ENCODE measurements around the gene UCP2. TPM values are rescaled to one million over a fixed set of nuclear protein-coding genes. Genes with fewer than 3 reads are reported as not detected.

Gene UCP2
- total RNA-seq: 58.6 TPM

GRCh38 chr11:73982595-73982989 lies at the start of gene UCP2:
UCP2 (minus strand) TSS chr11:73982843; CDS start chr11:73978378, 4,465 bp downstream.

GRCh38 chr11:74008373-74009229 lies 26.0 kb upstream of the UCP2 start, which contains the start of gene UCP3:
UCP3 (minus strand) TSS chr11:74009085; CDS start chr11:74007042, 2,043 bp downstream.

GRCh38 chr11:73950869-73951710 lies 31.6 kb downstream of the UCP2 start, which contains the start of gene DNAJB13:
DNAJB13 (plus strand) TSS chr11:73951026; CDS start chr11:73951070, 44 bp downstream.

Other genes with a start within 250 kb of the UCP2 start
- gene RAB6A, start 221.8 kb downstream of the UCP2 start, total RNA-seq: 109 TPM
- 18.6 TPM for gene MRPL48, start 195.0 kb downstream of the UCP2 start, total RNA-seq
- gene COA4, start 106.0 kb downstream of the UCP2 start, total RNA-seq: 51.1 TPM
- 16.1 TPM for gene PAAF1, start 105.8 kb downstream of the UCP2 start, total RNA-seq
- 1.3 TPM for gene DNAJB13, start 31.8 kb downstream of the UCP2 start, total RNA-seq
- gene UCP3, start 26.2 kb upstream of the UCP2 start, total RNA-seq: 1.2 TPM
- gene C2CD3, start 188.2 kb upstream of the UCP2 start, total RNA-seq: 26.4 TPM
- 48.1 TPM for gene PPME1, start 188.4 kb upstream of the UCP2 start, total RNA-seq

Measured in metanephros (tissue), 1 donor.